ENCODE measurements around the gene USH2A. TPM values are rescaled to one million over a fixed set of nuclear protein-coding genes. Genes with fewer than 3 reads are reported as not detected.

Gene USH2A
- polyA plus RNA-seq, 3 donors = not detected

- peaks cover 3 to 8% (median 4%) of the 10 kb centered on the region in 3 donors for H3K27me3 Mint-ChIP-seq (ENCODE audit: low read depth in 3 of 3)
- no peak overlapping the region for H3K9ac ChIP-seq (ENCODE audit: insufficient read depth, low read length, poor library complexity, severe bottlenecking)
- H3K4me2 ChIP-seq (replicated peaks; ENCODE audit: extremely low read depth, low read length, poor library complexity, severe bottlenecking) = no peak overlapping the region
- no peaks in the 10 kb centered on the region for H3K27me3 ChIP-seq (ENCODE audit: control insufficient read depth in 2 of 2, insufficient read depth in 2 of 2, low read length in 2 of 2)
- H2AFZ ChIP-seq (ENCODE audit: insufficient read depth, low read depth, low read length, poor library complexity, severe bottlenecking) = no peak overlapping the region
- no peak overlapping the region for H3K27ac ChIP-seq (ENCODE audit: low read depth in 1 of 2, low read length in 2 of 2)
- no peaks in the 10 kb centered on the region for H3K4me1 Mint-ChIP-seq
- no peaks in the 10 kb centered on the region for H4K20me1 ChIP-seq (ENCODE audit: insufficient read depth, low read length)
- H3K36me3 ChIP-seq (replicated peaks in 1 of 2; ENCODE audit: control insufficient read depth in 1 of 2, insufficient read depth in 2 of 2, low read length in 2 of 2) = no peaks in the 10 kb centered on the region
- no peak overlapping the region for H3K4me3 ChIP-seq (replicated peaks in 1 of 3; ENCODE audit: low read depth in 2 of 3, low read length in 3 of 3)
- H3K9me3 Mint-ChIP-seq = peaks cover 0 to 4% (median 0%) of the 10 kb centered on the region in 7 donors
- H3K27ac Mint-ChIP-seq = no peak overlapping the region
- H3K9me3 ChIP-seq (replicated peaks in 1 of 2; ENCODE audit: control insufficient read depth in 1 of 2, insufficient read depth in 1 of 2, low read length in 2 of 2) = no peaks in the 10 kb centered on the region
- intact Hi-C loops (cut with micrococcal nuclease) = no loop called here
- TF ChIP-seq CTCF (IDR thresholded peaks at IDR 0.05) = no peak
- no peak for DNase-seq
- no peaks in the 10 kb centered on the region for H3K36me3 Mint-ChIP-seq
- no CpG with 5 or more reads among the region's 1 CpG for WGBS (ENCODE audit: insufficient coverage)
- no peak overlapping the region for H3K4me3 Mint-ChIP-seq
- no peaks in the 10 kb centered on the region for H3K4me1 ChIP-seq (ENCODE audit: control insufficient read depth in 1 of 2, insufficient read depth in 2 of 2, low read length in 2 of 2)
- H3K79me2 ChIP-seq (ENCODE audit: insufficient read depth, low read length) = no peaks in the 10 kb centered on the region
Observed at GRCh38 chr1:215652371-215652770, 770.9 kb downstream of the USH2A start.

GRCh38 chr1:215651867-215652266 is 771.4 kb downstream of the USH2A start:
- no peak overlapping the region for H3K27ac Mint-ChIP-seq
- no peak overlapping the region for H3K4me3 Mint-ChIP-seq
- Histone ChIP-seq H3K27ac (ENCODE audit: low read depth in 1 of 2, low read length in 2 of 2) (no peak overlapping the region), H3K9me3 (replicated peaks in 1 of 2; ENCODE audit: control insufficient read depth in 1 of 2, insufficient read depth in 1 of 2, low read length in 2 of 2) (no peaks in the 10 kb centered on the region), H3K27me3 (ENCODE audit: control insufficient read depth in 2 of 2, insufficient read depth in 2 of 2, low read length in 2 of 2) (no peaks in the 10 kb centered on the region), H3K79me2 (ENCODE audit: insufficient read depth, low read length) (no peaks in the 10 kb centered on the region), H3K4me2 (replicated peaks; ENCODE audit: extremely low read depth, low read length, poor library complexity, severe bottlenecking) (no peak overlapping the region), H3K36me3 (replicated peaks in 1 of 2; ENCODE audit: control insufficient read depth in 1 of 2, insufficient read depth in 2 of 2, low read length in 2 of 2) (no peaks in the 10 kb centered on the region), H3K4me3 (replicated peaks in 1 of 3; ENCODE audit: low read depth in 2 of 3, low read length in 3 of 3) (no peak overlapping the region), H4K20me1 (ENCODE audit: insufficient read depth, low read length) (no peaks in the 10 kb centered on the region), H2AFZ (ENCODE audit: insufficient read depth, low read depth, low read length, poor library complexity, severe bottlenecking) (no peak overlapping the region), H3K4me1 (ENCODE audit: control insufficient read depth in 1 of 2, insufficient read depth in 2 of 2, low read length in 2 of 2) (no peaks in the 10 kb centered on the region), H3K9ac (ENCODE audit: insufficient read depth, low read length, poor library complexity, severe bottlenecking) (no peak overlapping the region)
- no peaks in the 10 kb centered on the region for H3K36me3 Mint-ChIP-seq
- H3K4me1 Mint-ChIP-seq = no peaks in the 10 kb centered on the region
- 38% methylated on average over 1 of the region's 3 CpGs for WGBS (ENCODE audit: insufficient coverage)
- peaks cover 3 to 8% (median 4%) of the 10 kb centered on the region in 3 donors for H3K27me3 Mint-ChIP-seq (ENCODE audit: low read depth in 3 of 3)
- intact Hi-C loops (cut with micrococcal nuclease) = no loop called here
- peaks cover 0 to 4% (median 0%) of the 10 kb centered on the region in 7 donors for H3K9me3 Mint-ChIP-seq
- no peak for DNase-seq
- no peak for TF ChIP-seq CTCF (IDR thresholded peaks at IDR 0.05)
